AML-193 (cell line): ENCODE results near the gene LENEP.
A peak's percentile ranks its signal among the peaks of the same experiment; 100 is the strongest.

Experiments used
- DNase-seq, 2 experiments: peaks; one replicate each; lab custom pipeline; 2025; lab: John Stamatoyannopoulos, UW

LENEP gene

GRCh38 chr1:154998818-154999570, 5.6 kb downstream of the LENEP start:
- peak; percentile 61 to 71 for DNase-seq

- no peak for DNase-seq
These were observed 6.4 kb downstream of the LENEP start for GRCh38 chr1:154999571-155000410.

DNA sequence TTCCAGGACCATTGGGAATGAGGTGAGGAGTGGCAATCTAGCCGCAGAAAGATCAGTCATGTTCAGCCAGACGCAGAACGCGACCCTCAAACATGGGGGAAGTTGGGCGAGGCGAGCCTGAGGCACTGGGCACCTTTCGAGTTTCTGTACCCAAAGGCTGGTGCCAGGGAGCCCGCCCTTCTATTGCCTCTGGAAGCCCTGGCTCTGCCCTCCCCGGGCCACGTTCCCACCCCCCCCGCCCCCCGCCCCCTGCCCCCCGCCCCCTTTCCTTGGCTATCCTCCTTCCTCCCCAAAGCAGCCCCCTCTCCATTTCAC, 7.0 kb downstream of the LENEP start:
- no peak for DNase-seq

DNA sequence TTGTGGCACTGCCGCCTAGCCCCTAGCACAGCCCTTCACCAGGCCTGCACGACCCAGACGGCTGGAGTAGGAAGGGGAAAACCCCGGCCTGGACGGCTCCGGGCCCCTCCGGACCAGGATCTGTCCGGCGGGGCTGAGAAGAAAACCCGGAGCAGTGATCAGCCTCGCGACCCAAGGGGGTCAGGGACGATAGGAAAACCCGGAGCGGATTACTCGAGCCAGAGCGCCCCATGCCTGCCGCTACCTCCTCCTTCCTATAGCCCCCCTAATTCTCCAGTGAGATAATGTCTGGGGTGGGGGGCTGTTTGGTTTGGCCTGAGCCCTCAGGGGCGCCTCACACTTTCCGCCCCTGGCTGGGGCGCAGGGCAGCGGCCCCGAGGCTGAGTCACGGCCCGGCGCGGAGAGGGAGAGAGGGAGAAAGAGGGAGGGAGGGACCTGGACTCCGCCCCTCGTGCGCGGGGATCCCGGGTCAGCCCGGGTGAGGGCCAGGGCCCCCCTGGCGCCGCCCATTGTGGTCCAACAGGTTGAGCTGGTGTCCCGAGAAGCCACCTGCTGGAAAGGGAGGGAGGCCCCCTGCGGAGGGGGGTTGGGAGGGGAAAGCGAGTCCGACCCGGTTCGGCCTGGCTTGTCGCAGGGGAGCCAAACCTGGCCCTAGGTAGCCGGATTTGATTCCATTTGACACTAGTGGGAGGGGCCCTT, 7.5 kb downstream of the LENEP start:
- DNase-seq = peak; percentile 69 to 72

DNA sequence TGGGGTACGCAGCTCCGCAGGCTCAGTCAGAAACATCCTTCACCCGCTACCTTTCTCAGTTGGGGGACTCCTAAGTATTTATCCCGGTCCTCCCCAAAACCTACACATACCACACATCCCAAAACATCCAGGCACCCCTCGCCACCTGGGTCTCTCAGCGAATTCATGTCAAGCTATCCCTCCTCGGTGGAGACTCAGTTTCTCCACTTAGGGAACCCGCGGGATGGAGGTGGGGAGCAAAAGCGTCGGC, 8.0 kb downstream of the LENEP start:
- DNase-seq = no peak

DNA sequence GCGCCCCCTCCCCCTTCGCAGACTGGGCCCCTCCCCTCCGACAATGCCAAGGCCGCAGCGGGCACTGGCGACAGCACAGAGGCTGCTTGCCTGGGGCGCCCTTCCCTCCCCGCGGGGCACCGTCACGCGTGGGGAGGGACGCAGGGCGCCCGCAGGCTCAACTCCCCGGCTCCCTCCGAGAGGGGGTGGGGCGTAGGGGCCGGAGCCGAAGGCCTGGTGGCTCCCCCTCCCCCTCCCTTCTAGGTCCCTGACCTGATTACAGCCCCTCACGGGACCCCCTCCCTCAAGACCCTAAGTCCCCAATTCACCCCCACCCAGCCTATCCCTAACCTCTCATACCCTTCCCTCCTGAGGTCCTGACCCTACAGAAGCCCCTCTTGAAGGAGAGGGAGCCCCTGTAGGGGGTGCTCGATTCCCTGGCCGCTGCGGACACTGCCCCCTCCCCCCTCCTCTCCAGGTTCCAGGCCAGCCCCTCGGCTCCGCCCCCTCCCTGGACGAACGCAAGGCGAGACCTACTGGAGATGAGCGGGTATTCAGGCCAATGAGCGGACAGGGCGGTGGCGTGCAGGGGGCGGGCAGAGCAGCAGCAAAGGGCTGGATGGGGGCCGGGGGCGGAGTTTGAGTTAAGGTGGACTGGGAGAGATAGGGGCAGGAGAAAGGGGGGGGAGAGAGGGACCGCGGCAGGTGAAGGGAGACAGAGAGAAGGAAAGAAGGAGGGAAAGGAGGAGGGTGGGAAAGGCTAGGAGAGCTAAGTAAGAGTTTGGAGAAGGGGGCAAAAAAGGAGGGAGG, 8.5 kb downstream of the LENEP start:
- DNase-seq = peak; percentile 97 to 98

DNA sequence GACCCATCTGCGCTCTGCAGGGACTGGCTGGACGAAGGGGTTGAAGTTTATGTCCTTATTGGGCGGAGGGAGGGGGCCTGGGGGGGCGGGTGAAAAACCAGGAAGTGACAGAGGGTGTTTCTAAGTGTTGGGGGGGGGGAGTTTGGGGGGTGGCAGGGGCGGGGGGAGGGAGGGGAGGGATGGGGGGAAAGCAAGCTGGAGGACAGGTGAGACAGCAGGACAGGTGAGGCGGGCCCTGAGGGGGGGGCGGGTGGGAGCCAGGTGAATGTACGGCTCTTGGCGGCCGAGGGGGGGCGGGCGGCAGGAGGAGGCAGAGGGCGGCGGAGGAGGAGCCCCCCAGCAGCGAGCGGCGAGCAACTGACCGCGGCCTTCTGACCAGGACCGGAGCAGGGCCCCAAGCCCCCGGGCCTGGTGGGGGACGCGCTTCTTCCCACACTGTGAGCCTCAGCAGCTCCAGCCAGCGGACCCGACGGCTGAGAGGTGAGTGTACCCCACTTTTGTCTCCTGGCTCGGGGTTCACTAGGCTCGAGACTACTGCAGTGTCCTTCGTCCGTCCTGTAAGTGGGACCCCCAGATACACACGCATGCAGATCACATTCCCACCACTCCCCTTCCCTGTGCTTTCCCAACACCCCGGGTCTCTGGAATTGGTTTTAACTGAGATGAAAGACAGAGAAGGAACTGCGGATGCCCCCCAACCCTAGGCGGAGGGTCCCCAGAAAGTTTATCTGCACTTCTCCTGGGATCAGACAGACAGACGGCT, 9.3 kb downstream of the LENEP start, which contains the start of gene ZBTB7B:
TSS of gene ZBTB7B (plus strand) at position 339 of the 763 bp plus-strand sequence. CDS start 11,859 bp downstream, outside the sequence.
- peak in 1 of 2 experiments; percentile 68 for DNase-seq

DNA sequence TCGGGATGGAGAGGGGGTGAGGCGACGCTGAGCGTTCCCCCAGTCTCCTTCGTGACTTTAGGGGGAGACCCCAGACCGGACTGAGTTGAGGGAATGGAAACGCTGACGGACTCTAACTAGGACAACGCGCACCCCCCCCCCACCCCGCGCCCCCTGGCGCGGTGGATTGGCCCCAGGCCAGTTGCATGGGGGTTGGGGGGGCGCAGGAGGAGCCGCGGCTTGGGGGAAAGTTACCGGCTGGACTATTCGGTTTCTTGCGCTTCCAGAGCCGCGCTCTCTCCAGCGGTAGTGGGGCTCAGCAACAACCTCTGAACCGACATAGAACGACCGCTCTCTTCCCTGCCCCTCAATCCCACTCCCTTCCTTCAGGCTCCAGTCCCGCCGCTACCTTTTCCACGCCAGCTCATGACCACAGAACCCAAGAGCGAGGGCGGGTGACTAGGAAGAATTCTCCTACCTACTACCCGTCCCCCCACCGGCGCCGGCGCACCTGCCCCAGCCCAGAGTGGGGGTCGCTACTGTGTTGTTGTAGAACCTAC, 9.9 kb downstream of the LENEP start:
- no peak for DNase-seq

DNA sequence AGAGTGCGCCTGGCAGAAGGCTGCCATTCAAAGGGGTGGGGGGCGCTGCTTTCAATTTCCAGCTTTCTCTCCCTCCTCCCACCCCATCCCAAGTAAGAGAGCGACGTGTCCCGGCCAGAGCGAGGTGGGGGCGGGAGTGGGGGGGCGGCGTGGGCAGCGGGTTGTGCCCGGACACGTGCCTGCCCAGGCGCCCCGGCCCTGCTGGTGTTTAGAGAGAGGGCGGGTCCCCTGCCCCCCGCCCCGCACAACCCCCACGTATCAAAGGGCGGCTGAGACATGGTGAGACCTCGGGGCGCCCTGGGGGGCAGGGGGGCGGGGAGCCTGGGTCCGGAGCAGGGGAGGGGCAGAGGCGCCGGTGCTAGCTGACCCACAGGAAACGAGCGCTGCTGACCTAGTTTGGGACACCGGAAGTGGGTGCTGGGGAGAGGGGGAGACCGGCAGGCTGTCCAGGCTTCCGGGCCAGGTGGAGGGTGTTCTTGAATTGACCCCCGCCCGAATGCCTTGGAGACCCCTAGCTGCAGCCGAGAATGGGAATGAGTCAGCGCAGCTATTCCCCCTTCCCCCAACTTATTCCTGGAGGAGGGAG, 10.5 kb downstream of the LENEP start:
- DNase-seq = peak; percentile 25 to 35

DNA sequence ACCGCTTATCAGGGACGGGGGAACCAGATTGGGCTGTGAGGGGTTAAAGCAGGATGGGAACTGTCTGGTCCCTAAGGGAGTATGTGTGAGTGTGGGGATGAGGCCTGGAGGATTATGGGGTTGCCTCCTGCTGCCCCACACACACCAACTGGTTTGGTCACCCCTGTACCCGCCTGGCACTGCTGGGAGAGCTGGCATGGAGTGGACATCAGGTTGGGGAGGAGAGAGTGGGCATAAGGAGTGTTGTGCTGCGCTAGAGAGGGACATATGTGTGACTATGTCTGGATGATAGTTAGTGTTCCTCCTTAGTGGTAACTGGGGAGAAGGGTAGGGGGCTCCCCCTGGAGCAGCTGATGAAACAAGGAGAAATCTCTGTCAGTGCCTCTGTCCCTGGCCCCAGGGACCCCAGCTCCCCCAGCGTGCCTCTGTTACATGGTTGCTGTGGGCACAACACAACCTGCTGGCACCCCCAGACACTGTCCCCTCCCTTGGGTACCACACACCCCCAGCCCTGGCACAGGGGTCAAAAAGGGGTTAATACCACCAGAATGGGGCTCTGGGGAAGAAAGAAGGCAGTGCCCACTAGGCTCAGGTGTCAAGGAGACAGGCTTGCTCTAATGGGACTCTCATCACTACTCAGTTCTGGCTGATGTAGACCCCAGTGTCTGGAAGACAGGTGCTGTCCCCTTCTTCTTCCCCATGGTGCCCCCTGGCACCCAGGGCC, 11.1 kb downstream of the LENEP start:
- no peak for DNase-seq

DNA sequence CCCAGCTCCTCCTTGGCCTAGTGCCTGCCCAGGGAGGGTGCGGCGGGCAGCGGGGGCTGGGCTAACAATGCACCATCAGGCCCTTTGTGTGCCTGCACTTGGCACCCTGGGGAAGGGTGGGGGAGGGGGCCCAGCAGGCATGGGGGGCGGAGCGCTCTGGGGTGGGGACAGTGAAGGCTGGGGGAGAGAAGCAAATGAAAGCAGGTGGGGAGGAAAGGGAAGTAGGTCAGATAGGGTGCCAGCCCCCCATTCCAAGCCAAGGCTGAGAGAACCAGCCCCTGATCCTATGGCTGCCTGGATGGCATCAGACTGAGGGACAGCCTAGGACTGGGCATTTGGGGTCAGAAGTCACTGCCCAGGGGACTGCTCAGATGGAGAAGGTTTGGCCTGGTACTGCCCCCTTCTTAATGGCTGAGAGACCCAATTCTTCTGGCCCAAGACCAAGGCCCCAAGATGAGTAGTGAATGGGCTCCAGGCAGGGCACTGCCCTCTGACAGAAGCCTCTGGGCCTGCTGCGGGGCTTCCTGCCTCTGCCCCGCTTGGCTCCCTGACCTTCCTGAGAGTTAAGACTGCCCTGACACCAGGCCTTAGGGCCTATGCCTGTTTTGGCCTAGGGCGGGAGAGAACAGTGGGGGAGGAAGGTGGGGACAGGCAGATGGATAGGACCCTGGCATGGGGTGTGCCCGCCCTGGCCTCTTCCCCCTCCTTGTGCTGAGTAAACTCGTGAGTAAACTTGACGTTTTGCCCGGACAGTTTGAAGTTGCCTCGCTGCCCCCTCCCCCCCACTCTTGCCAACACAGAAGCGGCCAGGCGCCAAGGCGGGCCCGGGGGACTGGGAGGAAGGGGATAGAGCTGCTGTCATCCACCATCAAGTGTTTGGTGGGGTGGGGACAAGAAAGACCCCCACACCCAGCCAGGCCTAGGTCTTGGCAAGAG, 12.0 kb downstream of the LENEP start:
- peak in 1 of 2 experiments; percentile 31 for DNase-seq

GRCh38 chr1:155006601-155007101, 13.3 kb downstream of the LENEP start:
- peak; percentile 87 to 89 for DNase-seq

- no peak for DNase-seq
These were observed 14.0 kb downstream of the LENEP start for GRCh38 chr1:155007251-155007828.

DNA sequence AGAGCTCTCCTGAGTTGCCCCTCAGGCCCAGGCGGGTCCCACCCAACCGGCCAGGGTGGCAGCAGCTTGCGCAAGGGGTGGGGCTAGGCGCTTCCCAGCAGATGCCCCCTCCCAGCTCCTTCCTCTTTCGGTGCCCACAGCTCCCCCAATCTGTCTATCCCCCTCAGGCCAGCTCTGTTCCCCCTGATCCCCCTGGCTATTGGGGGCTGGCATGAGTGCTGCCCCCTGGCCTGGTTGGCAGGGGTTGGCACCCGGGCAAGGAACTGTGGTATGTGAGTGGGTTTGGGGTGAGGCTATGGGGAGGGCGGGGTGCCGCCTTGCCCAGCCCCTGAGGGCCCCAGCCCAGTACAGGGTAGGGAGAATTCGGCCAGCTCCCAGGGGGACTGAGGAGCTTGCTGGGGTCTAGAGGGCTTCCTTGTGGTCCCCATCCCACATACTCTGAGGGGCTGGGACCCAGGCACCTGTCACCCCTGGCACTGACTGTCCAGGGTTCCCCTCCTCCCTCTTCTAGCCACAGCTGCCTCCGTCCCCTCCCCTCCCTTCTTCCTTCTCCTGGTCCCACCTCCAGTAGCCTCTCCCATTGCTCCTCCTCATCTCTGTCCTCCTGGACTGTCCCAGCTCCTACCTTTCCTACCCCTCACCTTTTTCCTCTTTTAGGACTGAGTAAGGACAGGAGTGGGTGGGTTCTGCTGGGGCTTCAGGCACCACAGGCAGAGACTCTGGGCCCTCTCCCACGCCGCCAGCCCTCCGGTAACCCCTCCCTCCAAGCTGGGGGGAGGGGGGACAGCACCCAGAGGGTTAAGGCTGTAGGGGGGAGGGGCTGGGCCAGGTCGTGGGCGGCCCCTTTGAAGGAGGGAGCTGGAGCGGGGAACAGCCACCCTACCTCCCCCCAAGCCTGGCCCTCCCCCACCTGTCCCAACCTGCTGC, 14.9 kb downstream of the LENEP start:
- peak; percentile 53 to 59 for DNase-seq

DNA sequence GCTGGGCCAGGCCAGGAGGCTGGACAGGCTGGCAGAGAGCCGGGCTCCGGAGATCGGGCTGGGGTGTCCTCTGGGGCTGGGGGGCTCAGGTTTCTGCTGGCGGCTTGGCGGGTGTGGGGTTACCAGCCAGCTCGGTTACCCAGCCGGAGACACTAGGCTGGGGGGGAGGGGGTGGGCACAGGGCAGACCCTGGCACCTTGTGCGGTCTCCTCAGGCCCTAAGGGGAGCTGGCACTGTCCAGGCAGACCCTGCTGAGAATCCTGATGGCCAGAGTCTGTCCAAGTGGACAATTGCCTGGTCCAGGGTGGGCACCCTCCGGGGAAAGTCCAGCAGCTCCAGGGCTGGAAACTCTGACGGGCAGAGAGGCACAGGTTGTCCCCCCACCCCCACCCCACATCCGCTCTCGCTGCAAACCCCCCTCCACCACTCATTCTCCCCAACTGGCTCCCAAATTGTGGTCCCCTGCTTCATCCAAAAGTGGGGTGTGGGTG, 15.9 kb downstream of the LENEP start:
- DNase-seq = no peak

GRCh38 chr1:155009742-155010141, 16.4 kb downstream of the LENEP start:
- no peak for DNase-seq
